NCI-H524 treated with DMSO at 0.1 percent for 48 hours (cell line): ENCODE results near the gene KLC4.
A peak's percentile ranks its signal among the peaks of the same experiment; 100 is the strongest.

ENCODE experiments used
- DNase-seq: peaks from one replicate; lab custom pipeline; 2025; lab: John Stamatoyannopoulos, UW

The KLC4 gene

GRCh38 chr6:43059168-43060033, at the start of gene KLC4, which contains the start of gene MRPL2:
Gene KLC4, plus strand, starts transcription at chr6:43059631. Its CDS starts 1,705 bp downstream, at chr6:43061336.
Gene MRPL2, minus strand, starts transcription at chr6:43059434. Its CDS starts 53 bp downstream, at chr6:43059381.
- DNase-seq: peak; percentile 86

- no peak for DNase-seq
Observed at GRCh38 chr6:43011207-43011606, 48.2 kb upstream of the KLC4 start.

- DNase-seq: no peak
Observed at GRCh38 chr6:43012364-43012763, 47.1 kb upstream of the KLC4 start.

- no peak for DNase-seq
Observed at GRCh38 chr6:43013097-43013842, 46.2 kb upstream of the KLC4 start.

- DNase-seq: peak; percentile 98
Observed at GRCh38 chr6:43013843-43014433, 45.5 kb upstream of the KLC4 start, which contains the start of the genes KLHDC3 and MEA1. Gene KLHDC3, plus strand, starts transcription at chr6:43014249. Its CDS starts 2,944 bp downstream, at chr6:43017193. Gene MEA1, minus strand, starts transcription at chr6:43013946. Its CDS starts 133 bp downstream, at chr6:43013813.

GRCh38 chr6:43014434-43014909, 45.0 kb upstream of the KLC4 start:
- no peak for DNase-seq

- DNase-seq: no peak
Observed at GRCh38 chr6:43016176-43016942, 43.1 kb upstream of the KLC4 start.

- DNase-seq: no peak
Observed at GRCh38 chr6:43016943-43017334, 42.5 kb upstream of the KLC4 start.

- DNase-seq: no peak
Observed at GRCh38 chr6:43019152-43019551, 40.3 kb upstream of the KLC4 start.

GRCh38 chr6:43020052-43020705, 39.3 kb upstream of the KLC4 start:
- DNase-seq: no peak

GRCh38 chr6:43020847-43021246, 38.6 kb upstream of the KLC4 start:
- no peak for DNase-seq

- peak; percentile 9 for DNase-seq
Observed at GRCh38 chr6:43021270-43022047, 38.0 kb upstream of the KLC4 start, which contains the start of gene RRP36. Gene RRP36, plus strand, starts transcription at chr6:43021623. Its CDS starts 32 bp downstream, at chr6:43021655.

GRCh38 chr6:43024436-43024835, 35.0 kb upstream of the KLC4 start:
- no peak for DNase-seq

GRCh38 chr6:43026365-43026764, 33.1 kb upstream of the KLC4 start:
- no peak for DNase-seq

- DNase-seq: no peak
Observed at GRCh38 chr6:43029120-43029519, 30.3 kb upstream of the KLC4 start.

GRCh38 chr6:43032326-43032725, 27.1 kb upstream of the KLC4 start:
- no peak for DNase-seq

- DNase-seq: no peak
Observed at GRCh38 chr6:43033496-43034189, 25.8 kb upstream of the KLC4 start.

GRCh38 chr6:43034190-43034525, 25.3 kb upstream of the KLC4 start:
- DNase-seq: no peak

GRCh38 chr6:43035495-43036194, 23.8 kb upstream of the KLC4 start:
- DNase-seq: no peak
